Adrenal gland (tissue), 12 donors: ENCODE data around the gene AVPR1B. TPM values are rescaled to one million over a fixed set of nuclear protein-coding genes. Genes with fewer than 3 reads are reported as not detected.

Source experiments
- DNase-seq, 7 donors: peaks; one replicate each; pipeline ENCODE4 v3.0.0-alpha.2; 2019 to 2020
- H3K27ac ChIP-seq, 5 donors: fragments of 200-600 bp; sonication (generic) in 4 of 5; 1 replicate in 3 of 5; 2 replicates in 2 of 5; pipeline versions ENCODE4 v1.5.1 to v1.8.0; 2016 to 2020; ENCODE audit warnings: mild to moderate bottlenecking in 1 of 5
- H3K27me3 ChIP-seq: fragments of 200-600 bp; 2 replicates; pipeline ENCODE4 v1.8.0; 2021
- H3K36me3 ChIP-seq, 2 donors: fragments of 200-600 bp; replicated peaks in 1 of 2; 1 replicate in 1 of 2; 2 replicates in 1 of 2; pipeline versions ENCODE4 v1.5.1 to v1.8.0; 2018 to 2022
- H3K4me1 ChIP-seq, 2 donors: fragments of 200-600 bp; replicated peaks in 1 of 2; 1 replicate in 1 of 2; 2 replicates in 1 of 2; pipeline versions ENCODE4 v1.5.1 to v1.8.0; 2018 to 2021
- H3K4me3 ChIP-seq, 4 donors: fragments of 200-600 bp; sonication (generic) in 3 of 4; one replicate each; pipeline ENCODE4 v1.5.1; 2016 to 2018
- H3K9me3 ChIP-seq, 3 donors: fragments of 200-600 bp; sonication (generic) in 1 of 3; replicated peaks in 1 of 3; 1 replicate in 2 of 3; 2 replicates in 1 of 3; pipeline versions ENCODE4 v1.5.1 to v1.8.0; 2016 to 2021
- POLR2A ChIP-seq, 2 donors: fragments of 450-650 bp; IDR thresholded peaks; one replicate each; pipeline ENCODE4 v1.6.1; 2017; ENCODE audit warnings: antibody characterized with exemption in 2 of 2, mild to moderate bottlenecking in 2 of 2, moderate library complexity in 1 of 2
- WGBS, 4 donors: extraction: QIAGEN DNeasy Blood & Tissue Kit in 2 of 4; methylation state at CpG; one replicate each; pipeline versions ENCODE4 v1.1.5 to v1.1.7; 2013 to 2017; 5-methylcytosine and 5-hydroxymethylcytosine counted together
- intact Hi-C, 2 donors: fragments of 100-400 bp; cut with DNase I; formaldehyde crosslinking; loops; one replicate each; pipeline versions ENCODE4 v1.14.1 to v1.15.0; 2022 to 2023
- polyA plus RNA-seq, 3 donors: library from polyadenylated mRNA; stranded (reverse); fragments of 200-250 nt in 2 of 3; fragments of 350-450 nt in 1 of 3; fragmentation: Illumina TruSeq in 1 of 3; extraction: RNeasy Lipid Tissue Mini Kit (QIAGEN cat#74804) in 1 of 3; gene quantifications; one replicate each; pipeline ENCODE4 v1.2.3, GENCODE V29; 2013 to 2014
- total RNA-seq, 9 donors: library from RNA; depleted of rRNA in 4 of 9; stranded (reverse); fragments of >200 nt in 4 of 9; fragments of 120-200 nt in 1 of 9; fragmentation: NEBNext Ultra II Directional in 1 of 9; extraction: Animal tissue kit (Norgen Biotek cat#: 25700) in 1 of 9; gene quantifications; one replicate each; pipeline versions ENCODE4 v1.1.0 to v1.2.4, GENCODE V29; 2013 to 2023
- TF ChIP-seq, protein P1 (sequence below), 6 experiments: fragments of 450-650 bp in 4 of 6; fragments of 200-600 bp in 2 of 6; sonication (generic) in 1 of 6; IDR thresholded peaks; 1 replicate in 5 of 6; 2 replicates in 1 of 6; pipeline versions ENCODE4 v1.5.1 to v1.8.0; 2016 to 2021; ENCODE audit warnings: antibody characterized with exemption in 6 of 6, mild to moderate bottlenecking in 2 of 6, moderate library complexity in 1 of 6
- donor health status: healthy with polysubstance abuse.
- donor health status: Bipolar disorder and iron deficiency.
- donor health status: DM: yes; HTN: yes; CAD: no.
- donor health status: DM: no; HTN: no; CAD: no.
- donor health status: DM: no; HTN: no; CAD: no.
- donor health status: DM: yes; HTN: yes; CAD: no.

AVPR1B gene
- total and polyA plus RNA-seq, 12 donors = not detected

DNA sequence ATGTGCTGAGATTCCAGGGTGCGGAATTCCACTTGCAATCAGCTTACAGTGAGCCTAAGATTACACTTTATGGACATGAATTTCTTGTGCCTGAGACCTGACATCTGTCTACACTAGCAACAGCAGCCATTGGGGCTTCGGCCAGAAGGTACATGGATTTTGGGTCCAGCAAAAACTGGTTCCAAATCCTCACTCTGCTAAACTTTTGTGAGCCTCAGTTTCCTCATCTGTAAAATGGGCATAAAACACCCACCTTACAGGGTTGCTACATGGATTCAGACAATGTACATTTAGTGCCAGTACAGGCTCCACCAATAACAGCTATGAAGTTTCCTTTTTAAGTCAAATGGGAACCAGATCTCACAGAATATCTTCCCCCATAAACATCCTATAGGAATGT lies 33.4 kb downstream of the AVPR1B start:
- no peak for DNase-seq
- no peaks in the 10 kb centered on the region for H3K36me3 ChIP-seq
- H3K27me3 ChIP-seq = no peaks in the 10 kb centered on the region
- no peaks in the 10 kb centered on the region for H3K9me3 ChIP-seq
- H3K4me3 ChIP-seq = no peak overlapping the region
- intact Hi-C loops = no loop called here
- H3K4me1 ChIP-seq = no peaks in the 10 kb centered on the region
- TF ChIP-seq POLR2A (IDR thresholded peaks at IDR 0.05) = no peak
- TF ChIP-seq, protein P1, sequence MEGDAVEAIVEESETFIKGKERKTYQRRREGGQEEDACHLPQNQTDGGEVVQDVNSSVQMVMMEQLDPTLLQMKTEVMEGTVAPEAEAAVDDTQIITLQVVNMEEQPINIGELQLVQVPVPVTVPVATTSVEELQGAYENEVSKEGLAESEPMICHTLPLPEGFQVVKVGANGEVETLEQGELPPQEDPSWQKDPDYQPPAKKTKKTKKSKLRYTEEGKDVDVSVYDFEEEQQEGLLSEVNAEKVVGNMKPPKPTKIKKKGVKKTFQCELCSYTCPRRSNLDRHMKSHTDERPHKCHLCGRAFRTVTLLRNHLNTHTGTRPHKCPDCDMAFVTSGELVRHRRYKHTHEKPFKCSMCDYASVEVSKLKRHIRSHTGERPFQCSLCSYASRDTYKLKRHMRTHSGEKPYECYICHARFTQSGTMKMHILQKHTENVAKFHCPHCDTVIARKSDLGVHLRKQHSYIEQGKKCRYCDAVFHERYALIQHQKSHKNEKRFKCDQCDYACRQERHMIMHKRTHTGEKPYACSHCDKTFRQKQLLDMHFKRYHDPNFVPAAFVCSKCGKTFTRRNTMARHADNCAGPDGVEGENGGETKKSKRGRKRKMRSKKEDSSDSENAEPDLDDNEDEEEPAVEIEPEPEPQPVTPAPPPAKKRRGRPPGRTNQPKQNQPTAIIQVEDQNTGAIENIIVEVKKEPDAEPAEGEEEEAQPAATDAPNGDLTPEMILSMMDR (IDR thresholded peaks at IDR 0.05) = no peak
- H3K27ac ChIP-seq = no peak overlapping the region
- WGBS, 4 donors = 85 to 93% (median 89%) methylated on average over 2 of the region's 2 CpGs

DNA sequence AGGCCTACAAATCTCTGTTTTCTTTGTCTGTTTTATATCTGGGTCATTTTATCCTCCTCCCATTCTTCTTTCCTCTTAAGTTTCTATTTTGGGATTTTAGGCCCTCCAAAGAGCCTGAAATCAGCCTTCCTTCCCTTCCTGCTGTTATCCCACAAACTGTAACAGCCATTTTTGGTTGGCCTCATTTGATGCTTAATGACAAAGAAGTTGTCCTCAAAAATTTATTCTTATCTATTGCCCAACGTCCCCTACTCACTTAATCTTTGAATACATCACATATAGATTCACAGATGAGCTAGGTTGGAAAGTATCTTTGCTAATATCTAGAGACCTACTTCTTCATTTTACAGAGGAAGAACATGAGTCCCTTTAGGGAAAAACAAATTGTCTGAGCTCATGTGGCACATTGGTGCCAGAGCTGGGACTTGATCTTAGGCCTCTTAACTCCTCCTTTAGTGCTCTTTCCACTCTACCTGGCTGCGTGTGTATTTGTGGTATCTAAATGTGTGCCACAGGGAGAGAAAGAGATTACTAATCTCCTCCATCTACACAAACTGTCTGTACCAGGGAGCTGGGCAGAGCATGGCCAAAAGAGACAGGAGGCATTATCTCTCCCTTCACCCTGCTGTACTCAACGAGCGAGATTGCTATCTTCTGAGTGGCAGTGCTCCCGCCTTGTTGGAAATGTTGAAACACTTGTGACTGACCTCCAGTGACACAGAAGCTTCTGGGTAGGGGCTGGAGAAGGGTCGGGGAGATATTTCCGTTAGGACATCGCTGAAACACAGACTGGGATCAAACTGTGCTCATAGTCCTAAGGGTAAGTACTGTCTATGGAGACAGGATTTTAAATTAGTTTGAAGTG lies 34.1 kb downstream of the AVPR1B start:
- Histone ChIP-seq H3K27ac (no peak overlapping the region), H3K36me3 (no peaks in the 10 kb centered on the region), H3K4me1 (no peaks in the 10 kb centered on the region), H3K9me3 (no peaks in the 10 kb centered on the region), H3K4me3 (no peak overlapping the region), H3K27me3 (peaks cover 3% of the 10 kb centered on the region)
- intact Hi-C loops = no loop called here
- DNase-seq = no peak
- WGBS, 4 donors = 64 to 75% (median 69%) methylated on average over 8 of the region's 8 CpGs
- TF ChIP-seq, protein P1 (IDR thresholded peaks at IDR 0.05) = no peak
- no peak for TF ChIP-seq POLR2A (IDR thresholded peaks at IDR 0.05)

DNA sequence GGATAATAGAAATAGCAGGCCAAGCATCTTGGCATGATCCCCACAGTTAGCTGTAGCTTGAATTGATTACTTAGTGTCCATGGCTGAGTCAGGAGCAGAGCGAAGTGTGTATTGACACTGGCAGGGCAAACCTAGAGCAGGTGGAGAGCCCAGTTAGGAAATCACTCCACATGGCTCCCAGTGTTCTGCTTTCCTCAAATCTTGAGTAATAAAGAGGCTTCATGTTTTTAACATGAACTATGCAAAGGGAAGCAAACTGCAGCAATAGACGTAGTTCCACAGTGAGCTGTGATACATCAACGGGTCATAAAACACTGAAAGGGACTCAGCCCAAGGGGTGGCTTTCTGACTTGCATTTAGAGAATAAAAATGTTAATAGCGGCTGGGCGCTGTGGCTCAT lies 35.3 kb downstream of the AVPR1B start:
- TF ChIP-seq, protein P1 (IDR thresholded peaks at IDR 0.05) = no peak
- no peak for TF ChIP-seq POLR2A (IDR thresholded peaks at IDR 0.05)
- WGBS, 4 donors = 81 to 86% (median 86%) methylated on average over 5 of the region's 5 CpGs
- H3K9me3 ChIP-seq = no peaks in the 10 kb centered on the region

DNA sequence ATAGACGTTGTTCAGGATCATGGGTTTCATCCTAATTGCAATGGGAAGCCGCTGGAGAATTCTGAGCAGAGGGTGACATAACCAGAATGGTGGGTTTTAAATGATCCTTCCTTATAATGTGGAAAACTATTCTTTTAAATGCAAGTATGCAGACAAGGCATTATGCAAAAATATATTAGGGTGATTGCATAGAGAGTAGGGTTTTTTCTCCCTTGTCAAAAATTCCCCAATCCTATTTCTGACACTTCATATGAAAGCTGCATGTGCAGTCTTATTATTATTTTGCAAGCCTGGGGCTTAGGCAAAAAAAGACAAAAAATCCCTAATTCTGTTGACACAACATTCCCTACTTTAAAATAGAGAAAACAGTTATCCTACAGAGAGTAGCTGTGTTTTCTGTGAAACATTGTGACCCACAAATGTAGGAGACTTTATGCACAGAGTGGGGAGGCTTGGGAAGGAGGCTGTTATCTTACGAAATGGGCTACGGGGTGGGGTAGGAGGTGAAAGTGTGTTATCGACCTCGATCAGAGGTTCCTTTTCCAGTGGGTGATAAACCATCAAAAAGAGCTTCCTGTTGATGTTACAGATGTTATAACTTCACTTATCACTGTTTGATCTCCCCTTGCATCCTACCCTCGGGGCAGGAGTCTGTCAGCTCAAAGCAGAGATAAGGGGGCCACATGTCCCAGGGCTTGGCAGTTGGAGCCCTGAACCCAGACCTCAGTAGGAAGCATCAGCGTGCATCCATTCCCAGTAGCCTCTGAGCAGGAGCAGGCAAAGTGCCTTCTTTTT lies 37.0 kb downstream of the AVPR1B start:
- Histone ChIP-seq H3K9me3 (no peaks in the 10 kb centered on the region), H3K27ac (no peak overlapping the region), H3K27me3 (peaks cover 12% of the 10 kb centered on the region), H3K4me3 (no peak overlapping the region), H3K36me3 (no peaks in the 10 kb centered on the region), H3K4me1 (no peaks in the 10 kb centered on the region)
- no peak for TF ChIP-seq POLR2A (IDR thresholded peaks at IDR 0.05)
- TF ChIP-seq, protein P1 (IDR thresholded peaks at IDR 0.05) = no peak
- WGBS, 4 donors = 39 to 56% (median 43%) methylated on average over 8 of the region's 8 CpGs
- no peak for DNase-seq
- intact Hi-C loops = no loop called here

More for the DNA sequence above, 35.3 kb downstream of the AVPR1B start:
- Histone ChIP-seq H3K36me3 (no peaks in the 10 kb centered on the region), H3K27ac (no peak overlapping the region), H3K27me3 (peaks cover 5% of the 10 kb centered on the region), H3K4me1 (no peaks in the 10 kb centered on the region), H3K4me3 (no peak overlapping the region)
- no peak for DNase-seq
- intact Hi-C loops = no loop called here
